ENCODE measurements around the gene EFHC2. TPM values are rescaled to one million over a fixed set of nuclear protein-coding genes. Genes with fewer than 3 reads are reported as not detected.

The EFHC2 gene, protein sequence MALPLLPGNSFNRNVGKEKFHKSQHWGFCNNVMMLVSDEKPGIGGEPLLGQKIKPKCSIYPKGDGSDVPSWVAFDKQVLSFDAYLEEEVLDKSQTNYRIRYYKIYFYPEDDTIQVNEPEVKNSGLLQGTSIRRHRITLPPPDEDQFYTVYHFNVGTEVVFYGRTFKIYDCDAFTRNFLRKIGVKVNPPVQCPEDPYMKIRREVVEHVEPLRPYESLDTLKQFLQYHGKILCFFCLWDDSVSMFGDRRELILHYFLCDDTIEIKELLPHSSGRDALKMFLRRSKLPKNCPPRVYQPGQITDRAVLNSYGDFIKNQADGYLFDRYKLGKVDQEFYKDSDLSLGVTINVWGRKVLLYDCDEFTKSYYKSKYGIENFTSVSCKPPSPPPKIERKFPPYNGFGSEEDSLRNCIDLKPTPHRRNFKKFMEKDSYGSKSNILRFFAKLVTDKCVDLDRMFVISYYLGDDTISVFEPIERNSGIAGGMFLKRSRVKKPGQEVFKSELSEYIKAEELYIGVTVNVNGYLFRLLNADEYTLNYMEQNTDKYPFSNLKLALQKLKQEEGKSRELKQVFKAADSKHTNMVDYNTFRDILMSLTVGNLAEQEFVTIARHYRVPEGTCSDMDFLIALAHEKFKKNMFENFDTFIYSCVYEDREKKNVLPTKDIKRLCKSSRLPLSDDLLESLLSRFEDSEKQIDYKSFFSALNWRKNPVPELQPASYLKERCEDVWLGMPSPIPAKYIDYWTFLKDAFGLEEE
- 3.4 TPM for polyA plus RNA-seq (2013, experiment 1 of 2)
- polyA plus RNA-seq (2013, experiment 2 of 2), result 3.5 TPM

DNA sequence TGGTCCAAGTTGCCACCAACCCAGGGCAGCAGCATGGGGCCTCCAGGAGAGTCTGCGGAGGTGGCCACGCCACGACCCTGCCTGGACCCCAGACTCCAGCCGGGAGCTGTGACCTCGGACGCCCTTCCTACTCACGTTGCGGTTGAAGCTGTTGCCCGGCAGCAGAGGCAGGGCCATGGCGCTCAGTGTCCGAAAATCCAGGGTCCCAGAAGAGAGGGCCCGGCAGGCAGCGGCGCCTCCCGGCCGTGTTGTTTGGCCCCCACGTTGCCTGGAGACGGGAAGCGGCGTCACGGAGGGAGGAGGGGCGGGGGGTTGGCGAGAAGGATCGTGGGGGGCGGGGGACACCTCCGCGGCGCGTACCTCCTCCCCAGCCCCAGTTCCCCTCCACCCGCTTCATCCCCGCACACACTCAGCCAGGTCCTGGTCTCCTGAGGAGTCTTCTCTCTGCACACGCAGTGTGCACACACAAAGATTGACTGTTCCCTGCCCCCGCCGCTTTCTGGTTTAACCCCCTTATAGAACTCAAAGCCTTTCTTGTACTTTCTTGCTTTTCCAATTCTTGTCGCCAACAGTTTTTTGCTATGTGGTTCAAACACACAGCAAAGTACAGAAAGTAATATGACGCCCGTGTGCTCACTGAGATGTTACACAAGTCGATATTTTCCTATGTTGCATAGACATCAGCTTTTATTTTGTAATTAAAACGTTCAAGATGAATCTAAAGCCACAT is at the start of gene EFHC2:
TSS of gene EFHC2 (minus strand) at position 261 of the 730 bp plus-strand sequence. CDS start at position 177, 84 bp downstream.
- H2BK15ac ChIP-seq (ENCODE audit: low read length), result no peak within 1 kb of the TSS
- no peak within 1 kb of the TSS for H4K8ac ChIP-seq (ENCODE audit: low read depth, low read length)
- H3K79me1 ChIP-seq (ENCODE audit: low read depth, low read length), result no peaks in the 10 kb centered on the region
- H2BK120ac ChIP-seq (ENCODE audit: low read depth, low read length), result no peak within 1 kb of the TSS
- no peak within 1 kb of the TSS for H3K4ac ChIP-seq (ENCODE audit: low read length)
- no CpG with 5 or more reads among the region's 39 CpGs for WGBS, 2 donors (ENCODE audit: extremely low coverage in 2 of 2, insufficient read length in 2 of 2, insufficient replicate concordance in 1 of 2)
- H2BK5ac ChIP-seq (ENCODE audit: low read length), result no peak within 1 kb of the TSS
- H3K27me3 ChIP-seq (ENCODE audit: control insufficient read depth in 3 of 3, insufficient read depth in 3 of 3, low read depth in 1 of 3, low read length in 3 of 3), result no peaks in the 10 kb centered on the region
- H3K23ac ChIP-seq (ENCODE audit: low read depth, low read length, poor library complexity), result no peak within 1 kb of the TSS
- no peak for DNase-seq (ENCODE audit: low spot score)
- no peak within 1 kb of the TSS for H3K14ac ChIP-seq (ENCODE audit: low read length)
- H2AFZ ChIP-seq (ENCODE audit: low read length), result peak within 1 kb of the TSS; percentile 75
- H3K27ac ChIP-seq (replicated peaks; ENCODE audit: low read length), result no peak within 1 kb of the TSS
- H3K9me3 ChIP-seq (replicated peaks in 1 of 2; ENCODE audit: control insufficient read depth in 2 of 2, insufficient read depth in 1 of 2, low read depth in 1 of 2, low read length in 2 of 2), result no peaks in the 10 kb centered on the region
- H4K91ac ChIP-seq (ENCODE audit: low read depth, low read length, poor library complexity), result no peak within 1 kb of the TSS
- no peak within 1 kb of the TSS for H2AK5ac ChIP-seq (ENCODE audit: low read depth, low read length)
- H2BK12ac ChIP-seq (ENCODE audit: low read length), result no peak within 1 kb of the TSS
- peak within 1 kb of the TSS; percentile 28 to 73 for H3K4me3 ChIP-seq (ENCODE audit: low read length in 2 of 2)
- peak within 1 kb of the TSS; percentile 76 for H3K18ac ChIP-seq (ENCODE audit: low read length)
- no peaks in the 10 kb centered on the region for H3K36me3 ChIP-seq (replicated peaks in 1 of 2; ENCODE audit: control insufficient read depth in 2 of 2, insufficient read depth in 2 of 2, low read length in 2 of 2)
- no peaks in the 10 kb centered on the region for H3K4me1 ChIP-seq (ENCODE audit: control insufficient read depth in 2 of 2, insufficient read depth in 1 of 2, low read depth in 1 of 2, low read length in 2 of 2)
- peak within 1 kb of the TSS; percentile 69 for H3K4me2 ChIP-seq (ENCODE audit: insufficient read depth, low read length, poor library complexity, severe bottlenecking)
- H3K9ac ChIP-seq (ENCODE audit: low read depth, low read length, poor library complexity), result no peak within 1 kb of the TSS

DNA sequence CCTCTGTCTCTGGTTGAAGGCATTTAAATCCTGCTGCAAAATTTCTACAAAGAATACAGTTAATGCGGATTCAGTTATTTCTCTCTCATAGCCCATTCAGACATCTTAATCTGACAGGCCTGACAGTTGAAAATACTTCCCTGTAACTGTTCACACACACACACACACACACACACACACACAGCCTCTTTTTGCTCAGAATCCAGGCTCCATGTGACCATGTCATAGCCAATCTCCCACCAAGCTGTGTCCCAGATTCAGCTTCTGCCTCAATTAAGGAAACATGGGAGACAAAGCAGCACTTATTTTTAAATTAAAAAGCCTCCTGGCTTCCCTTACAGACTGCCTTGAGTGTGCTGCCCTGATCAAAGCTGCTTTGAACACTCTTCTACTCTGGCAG is 49.3 kb upstream of the EFHC2 start:
- no peak overlapping the region for H2AFZ ChIP-seq (ENCODE audit: low read length)
- no peaks in the 10 kb centered on the region for H3K79me1 ChIP-seq (ENCODE audit: low read depth, low read length)
- H3K36me3 ChIP-seq (replicated peaks in 1 of 2; ENCODE audit: control insufficient read depth in 2 of 2, insufficient read depth in 2 of 2, low read length in 2 of 2), result no peaks in the 10 kb centered on the region
- H2BK12ac ChIP-seq (ENCODE audit: low read length), result no peak overlapping the region
- WGBS, 2 donors (ENCODE audit: extremely low coverage in 2 of 2, insufficient read length in 2 of 2, insufficient replicate concordance in 1 of 2), result no CpG with 5 or more reads among the region's 1 CpG
- H2BK15ac ChIP-seq (ENCODE audit: low read length), result no peak overlapping the region
- H2BK120ac ChIP-seq (ENCODE audit: low read depth, low read length), result no peak overlapping the region
- H3K27ac ChIP-seq (replicated peaks; ENCODE audit: low read length), result no peak overlapping the region
- no peak overlapping the region for H3K14ac ChIP-seq (ENCODE audit: low read length)
- no peak overlapping the region for H3K4ac ChIP-seq (ENCODE audit: low read length)
- DNase-seq (ENCODE audit: low spot score), result no peak
- no peak overlapping the region for H3K4me2 ChIP-seq (ENCODE audit: insufficient read depth, low read length, poor library complexity, severe bottlenecking)
- H3K18ac ChIP-seq (ENCODE audit: low read length), result no peak overlapping the region
- H4K8ac ChIP-seq (ENCODE audit: low read depth, low read length), result no peak overlapping the region
- no peaks in the 10 kb centered on the region for H3K9me3 ChIP-seq (replicated peaks in 1 of 2; ENCODE audit: control insufficient read depth in 2 of 2, insufficient read depth in 1 of 2, low read depth in 1 of 2, low read length in 2 of 2)
- H3K4me1 ChIP-seq (ENCODE audit: control insufficient read depth in 2 of 2, insufficient read depth in 1 of 2, low read depth in 1 of 2, low read length in 2 of 2), result no peaks in the 10 kb centered on the region
- no peaks in the 10 kb centered on the region for H3K27me3 ChIP-seq (ENCODE audit: control insufficient read depth in 3 of 3, insufficient read depth in 3 of 3, low read depth in 1 of 3, low read length in 3 of 3)
- H3K9ac ChIP-seq (ENCODE audit: low read depth, low read length, poor library complexity), result no peak overlapping the region
- no peak overlapping the region for H3K4me3 ChIP-seq (ENCODE audit: low read length in 2 of 2)
- no peak overlapping the region for H4K91ac ChIP-seq (ENCODE audit: low read depth, low read length, poor library complexity)
- H3K23ac ChIP-seq (ENCODE audit: low read depth, low read length, poor library complexity), result no peak overlapping the region
- H2AK5ac ChIP-seq (ENCODE audit: low read depth, low read length), result no peak overlapping the region
- no peak overlapping the region for H2BK5ac ChIP-seq (ENCODE audit: low read length)

DNA sequence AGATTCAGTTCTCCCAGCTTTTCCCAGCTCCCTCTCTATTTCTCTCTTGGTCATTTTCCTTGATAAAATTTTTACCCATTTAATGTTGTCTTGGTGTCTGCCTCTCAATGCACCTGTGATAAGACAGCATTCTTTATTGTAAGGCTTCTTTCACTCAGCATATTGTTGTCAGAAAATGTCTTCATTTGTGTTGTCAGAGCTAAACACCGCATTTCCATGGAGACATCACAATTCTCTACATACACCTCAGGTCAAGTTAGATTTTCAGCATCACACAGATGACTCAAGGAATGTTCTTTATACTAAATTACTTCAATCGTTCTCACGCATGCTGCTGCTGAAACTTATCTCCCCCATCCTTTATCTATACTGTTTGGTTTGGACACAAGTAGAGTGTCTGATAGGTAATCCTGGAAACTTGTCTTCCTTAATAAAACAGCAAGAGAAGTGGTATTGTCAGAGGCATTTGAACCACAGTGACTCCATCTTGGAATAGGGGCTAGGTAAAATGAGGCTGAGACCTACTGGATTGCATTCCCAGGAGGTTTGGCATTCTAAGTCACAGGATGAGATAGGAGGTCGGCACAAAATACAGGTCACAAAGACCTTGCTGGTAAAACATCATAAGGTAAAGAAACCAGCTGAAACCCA is 41.3 kb upstream of the EFHC2 start:
- no peak for DNase-seq (ENCODE audit: low spot score)
- H3K18ac ChIP-seq (ENCODE audit: low read length), result no peak overlapping the region
- H2AK5ac ChIP-seq (ENCODE audit: low read depth, low read length), result no peak overlapping the region
- no peak overlapping the region for H3K27ac ChIP-seq (replicated peaks; ENCODE audit: low read length)
- no peaks in the 10 kb centered on the region for H3K27me3 ChIP-seq (ENCODE audit: control insufficient read depth in 3 of 3, insufficient read depth in 3 of 3, low read depth in 1 of 3, low read length in 3 of 3)
- H3K4me2 ChIP-seq (ENCODE audit: insufficient read depth, low read length, poor library complexity, severe bottlenecking), result no peak overlapping the region
- no peak overlapping the region for H4K91ac ChIP-seq (ENCODE audit: low read depth, low read length, poor library complexity)
- H3K9me3 ChIP-seq (replicated peaks in 1 of 2; ENCODE audit: control insufficient read depth in 2 of 2, insufficient read depth in 1 of 2, low read depth in 1 of 2, low read length in 2 of 2), result no peaks in the 10 kb centered on the region
- H3K79me1 ChIP-seq (ENCODE audit: low read depth, low read length), result no peaks in the 10 kb centered on the region
- no peaks in the 10 kb centered on the region for H3K4me1 ChIP-seq (ENCODE audit: control insufficient read depth in 2 of 2, insufficient read depth in 1 of 2, low read depth in 1 of 2, low read length in 2 of 2)
- H4K8ac ChIP-seq (ENCODE audit: low read depth, low read length), result no peak overlapping the region
- H3K9ac ChIP-seq (ENCODE audit: low read depth, low read length, poor library complexity), result no peak overlapping the region
- no peak overlapping the region for H2BK120ac ChIP-seq (ENCODE audit: low read depth, low read length)
- H2BK12ac ChIP-seq (ENCODE audit: low read length), result no peak overlapping the region
- H2AFZ ChIP-seq (ENCODE audit: low read length), result no peak overlapping the region
- no CpG with 5 or more reads among the region's 4 CpGs for WGBS, 2 donors (ENCODE audit: extremely low coverage in 2 of 2, insufficient read length in 2 of 2, insufficient replicate concordance in 1 of 2)
- H3K23ac ChIP-seq (ENCODE audit: low read depth, low read length, poor library complexity), result no peak overlapping the region
- H2BK5ac ChIP-seq (ENCODE audit: low read length), result no peak overlapping the region
- H3K14ac ChIP-seq (ENCODE audit: low read length), result no peak overlapping the region
- no peaks in the 10 kb centered on the region for H3K36me3 ChIP-seq (replicated peaks in 1 of 2; ENCODE audit: control insufficient read depth in 2 of 2, insufficient read depth in 2 of 2, low read length in 2 of 2)
- no peak overlapping the region for H3K4me3 ChIP-seq (ENCODE audit: low read length in 2 of 2)
- H3K4ac ChIP-seq (ENCODE audit: low read length), result no peak overlapping the region
- no peak overlapping the region for H2BK15ac ChIP-seq (ENCODE audit: low read length)

Measured in neuronal stem cell (in vitro differentiated cells).